Renal pelvis (tissue), 4 donors: ENCODE data around the gene SLC5A10. TPM values are rescaled to one million over a fixed set of nuclear protein-coding genes. Genes with fewer than 3 reads are reported as not detected.
"Not testable (repeated sequence)": the region's sequence is repeated elsewhere in the genome, so short reads cannot be mapped to it uniquely, and the experiment has no call there.

Experiments
- DNase-seq: peaks from one replicate; pipeline ENCODE4 v3.0.0-alpha.2; 2013
- polyA plus RNA-seq, 3 donors: library from polyadenylated mRNA; unstranded; fragments of 120-200 nt; gene quantifications; one replicate each; pipeline ENCODE4 v1.2.1, GENCODE V29; 2013; ENCODE audit not compliant: insufficient read length in 3 of 3

SLC5A10 gene
- polyA plus RNA-seq, 3 donors, result 0.43 to 0.93 (median 0.55) TPM

GRCh38 chr17:19017804-19018599, 66.0 kb downstream of the SLC5A10 start:
- DNase-seq, result no peak

GRCh38 chr17:19018600-19018950, 66.6 kb downstream of the SLC5A10 start:
- no peak for DNase-seq

GRCh38 chr17:19019041-19019941, 67.3 kb downstream of the SLC5A10 start:
- no peak for DNase-seq

GRCh38 chr17:19020016-19020415, 68.1 kb downstream of the SLC5A10 start:
- no peak for DNase-seq

- DNase-seq, result not testable (repeated sequence)
These were observed 69.2 kb downstream of the SLC5A10 start for GRCh38 chr17:19021011-19021621.

GRCh38 chr17:19021622-19022083, 69.7 kb downstream of the SLC5A10 start:
- DNase-seq, result no peak

GRCh38 chr17:19022128-19022527, 70.2 kb downstream of the SLC5A10 start:
- DNase-seq, result no peak

- no peak for DNase-seq
These were observed 70.8 kb downstream of the SLC5A10 start for GRCh38 chr17:19022747-19023146.

GRCh38 chr17:19023209-19023999, 71.4 kb downstream of the SLC5A10 start:
- DNase-seq, result no peak

GRCh38 chr17:19024101-19025078, 72.4 kb downstream of the SLC5A10 start:
- no peak for DNase-seq

GRCh38 chr17:19028671-19029070, 76.7 kb downstream of the SLC5A10 start:
- not testable (repeated sequence) for DNase-seq

GRCh38 chr17:19029740-19030139, 77.8 kb downstream of the SLC5A10 start:
- DNase-seq, result not testable (repeated sequence)

- not testable (repeated sequence) for DNase-seq
These were observed 78.9 kb downstream of the SLC5A10 start for GRCh38 chr17:19030771-19031449.

GRCh38 chr17:19031729-19032128, 79.8 kb downstream of the SLC5A10 start:
- DNase-seq, result not testable (repeated sequence)

- not testable (repeated sequence) for DNase-seq
These were observed 80.5 kb downstream of the SLC5A10 start for GRCh38 chr17:19032377-19032988.

- not testable (repeated sequence) for DNase-seq
These were observed 84.2 kb downstream of the SLC5A10 start for GRCh38 chr17:19036186-19036585.

GRCh38 chr17:19037547-19037946, 85.6 kb downstream of the SLC5A10 start:
- DNase-seq, result not testable (repeated sequence)

GRCh38 chr17:19038007-19038406, 86.0 kb downstream of the SLC5A10 start:
- not testable (repeated sequence) for DNase-seq

- DNase-seq, result not testable (repeated sequence)
These were observed 86.8 kb downstream of the SLC5A10 start for GRCh38 chr17:19038730-19039129.
